Measurements from ENCODE around the gene EXT2. TPM values are rescaled to one million over a fixed set of nuclear protein-coding genes. Genes with fewer than 3 reads are reported as not detected.

Gene EXT2
- total RNA-seq, 1 experiment from 2014 or later, result 42.9 TPM

DNA sequence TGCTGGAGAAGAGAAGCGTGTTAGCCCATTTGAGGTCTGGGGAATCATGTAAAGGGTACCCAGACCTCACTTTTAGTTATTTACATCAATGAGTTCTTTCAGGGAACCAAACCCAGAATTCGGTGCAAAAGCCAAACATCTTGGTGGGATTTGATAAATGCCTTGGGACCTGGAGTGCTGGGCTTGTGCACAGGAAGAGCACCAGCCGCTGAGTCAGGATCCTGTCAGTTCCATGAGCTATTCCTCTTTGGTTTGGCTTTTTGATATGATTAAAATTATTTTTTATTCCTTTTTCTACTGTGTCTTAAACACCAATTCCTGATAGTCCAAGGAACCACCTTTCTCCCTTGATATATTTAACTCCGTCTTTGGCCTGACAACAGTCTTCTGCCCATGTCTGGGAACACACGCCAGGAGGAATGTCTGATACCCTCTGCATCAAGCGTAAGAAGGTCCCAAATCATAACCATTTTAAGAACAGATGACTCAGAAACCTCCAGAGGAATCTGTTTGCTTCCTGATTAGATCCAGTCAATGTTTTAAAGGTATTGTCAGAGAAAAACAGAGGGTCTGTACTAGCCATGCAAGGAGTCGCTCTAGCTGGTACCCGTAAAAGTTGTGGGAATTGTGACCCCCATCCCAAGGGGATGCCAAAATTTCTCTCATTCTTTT lies 149.3 kb downstream of the EXT2 start:
- H2BK120ac ChIP-seq (ENCODE audit: low read depth, low read length, poor library complexity, severe bottlenecking), result no peak overlapping the region
- no peak overlapping the region for H3T11ph ChIP-seq (ENCODE audit: low read length)
- H3K79me2 ChIP-seq (ENCODE audit: insufficient read depth, low read length), result no peaks in the 10 kb centered on the region
- H3K27ac ChIP-seq (ENCODE audit: insufficient read length, low read depth, low read length), result no peak overlapping the region
- H3K4ac ChIP-seq (ENCODE audit: low read depth, low read length), result no peak overlapping the region; the same call in 1 of the 2 replicates
- H3K79me1 ChIP-seq (ENCODE audit: insufficient read depth, low read depth, low read length, poor library complexity, severe bottlenecking), result no peaks in the 10 kb centered on the region
- TF ChIP-seq, protein P1, sequence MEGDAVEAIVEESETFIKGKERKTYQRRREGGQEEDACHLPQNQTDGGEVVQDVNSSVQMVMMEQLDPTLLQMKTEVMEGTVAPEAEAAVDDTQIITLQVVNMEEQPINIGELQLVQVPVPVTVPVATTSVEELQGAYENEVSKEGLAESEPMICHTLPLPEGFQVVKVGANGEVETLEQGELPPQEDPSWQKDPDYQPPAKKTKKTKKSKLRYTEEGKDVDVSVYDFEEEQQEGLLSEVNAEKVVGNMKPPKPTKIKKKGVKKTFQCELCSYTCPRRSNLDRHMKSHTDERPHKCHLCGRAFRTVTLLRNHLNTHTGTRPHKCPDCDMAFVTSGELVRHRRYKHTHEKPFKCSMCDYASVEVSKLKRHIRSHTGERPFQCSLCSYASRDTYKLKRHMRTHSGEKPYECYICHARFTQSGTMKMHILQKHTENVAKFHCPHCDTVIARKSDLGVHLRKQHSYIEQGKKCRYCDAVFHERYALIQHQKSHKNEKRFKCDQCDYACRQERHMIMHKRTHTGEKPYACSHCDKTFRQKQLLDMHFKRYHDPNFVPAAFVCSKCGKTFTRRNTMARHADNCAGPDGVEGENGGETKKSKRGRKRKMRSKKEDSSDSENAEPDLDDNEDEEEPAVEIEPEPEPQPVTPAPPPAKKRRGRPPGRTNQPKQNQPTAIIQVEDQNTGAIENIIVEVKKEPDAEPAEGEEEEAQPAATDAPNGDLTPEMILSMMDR (conservative IDR thresholded peaks at IDR 0.05), result no peak
- H2BK20ac ChIP-seq (ENCODE audit: low read depth, low read length, poor library complexity, severe bottlenecking), result peak overlapping the region; percentile 95
- no peak overlapping the region for H2BK5ac ChIP-seq (ENCODE audit: insufficient read length, low read length)
- H2AFZ ChIP-seq (ENCODE audit: low read length), result no peak overlapping the region
- Mint-ChIP-seq H3K27ac (peak overlapping the region in 2 of 3 experiments; percentile 94 to 98; a peak in 5 of 7 replicates), H3K36me3 (ENCODE audit: insufficient read depth in 1 of 3, low read depth in 3 of 3) (peaks cover 7 to 24% (median 11%) of the 10 kb centered on the region in 3 experiments; a peak in 6 of 7 replicates), H3K27me3 (ENCODE audit: low read depth) (no peaks in the 10 kb centered on the region), H3K9me3 (no peaks in the 10 kb centered on the region), H3K4me1 (peaks cover 36 to 45% of the 10 kb centered on the region in 2 experiments), H3K4me3 (no peak overlapping the region)
- H2BK15ac ChIP-seq (ENCODE audit: low read depth, low read length), result no peak overlapping the region
- no peaks in the 10 kb centered on the region for H3K9me3 ChIP-seq (ENCODE audit: control insufficient read depth, low read depth, low read length)
- H4K8ac ChIP-seq (replicated peaks; ENCODE audit: insufficient read length, low read depth, low read length), result no peak overlapping the region
- H3K27me3 ChIP-seq (ENCODE audit: insufficient read depth, low read length), result no peaks in the 10 kb centered on the region
- no peak overlapping the region for H4K5ac ChIP-seq (ENCODE audit: insufficient read length, low read depth, low read length)
- no peaks in the 10 kb centered on the region for H4K20me1 ChIP-seq (ENCODE audit: control insufficient read depth, insufficient read depth, insufficient read length)
- WGBS (ENCODE audit: extremely low coverage, insufficient read length, low lambda C conversion rate), result no CpG with 5 or more reads among the region's 8 CpGs
- no peak overlapping the region for H3K23ac ChIP-seq (ENCODE audit: insufficient read length, low read depth, low read length)
- peak overlapping the region; percentile 0 for H4K91ac ChIP-seq (ENCODE audit: insufficient read length, low read depth, low read length)
- H3K23me2 ChIP-seq (ENCODE audit: insufficient read length, low read depth, low read length, poor library complexity, severe bottlenecking), result no peaks in the 10 kb centered on the region
- peaks cover 13% of the 10 kb centered on the region; the same call in 1 of the 2 replicates for H3K4me1 ChIP-seq (ENCODE audit: insufficient read depth, low read length)
- no peak overlapping the region for H3K4me2 ChIP-seq (ENCODE audit: insufficient read depth, insufficient read length, low read length)
- H3K18ac ChIP-seq (ENCODE audit: insufficient read length, low read depth, low read length), result no peak overlapping the region
- no peak overlapping the region for H3K56ac ChIP-seq (ENCODE audit: insufficient read length, low read depth, low read length)
- H3K14ac ChIP-seq (ENCODE audit: insufficient read depth, low read length), result no peak overlapping the region
- H3K9ac ChIP-seq (ENCODE audit: extremely low read depth, insufficient read length, low read length), result no peak overlapping the region
- H2AK5ac ChIP-seq (ENCODE audit: insufficient read length, low read length), result no peak overlapping the region
- DNase-seq, result no peak
- H2BK12ac ChIP-seq (ENCODE audit: insufficient read length, low read depth, low read length), result peak overlapping the region; percentile 7
